Measurements from ENCODE around the gene SUGT1. TPM values are rescaled to one million over a fixed set of nuclear protein-coding genes. Genes with fewer than 3 reads are reported as not detected.
A peak's percentile ranks its signal among the peaks of the same experiment; 100 is the strongest.

SUGT1 gene
- total RNA-seq, 3 donors from 2014 or later (not counting 1 experiment from before 2014, with no cell fraction given): 27.4 to 34.4 (median 29.7) TPM

GRCh38 chr13:52644108-52644507, 8.5 kb upstream of the SUGT1 start:
- no peak for ATAC-seq
- peaks cover 10% of the 10 kb centered on the region for H3K36me3 Mint-ChIP-seq
- H3K4me1 Mint-ChIP-seq: peaks cover 10 to 11% of the 10 kb centered on the region in 2 donors
- H3K4me3 Mint-ChIP-seq: no peak overlapping the region
- Histone ChIP-seq H3K27me3 (ENCODE audit: control insufficient read depth, insufficient read depth, low read length) (no peaks in the 10 kb centered on the region), H3K36me3 (ENCODE audit: control insufficient read depth, insufficient read depth, low read length) (peaks cover 22% of the 10 kb centered on the region), H3K27ac (ENCODE audit: low read length) (no peak overlapping the region), H3K4me1 (ENCODE audit: control insufficient read depth, insufficient read depth, low read length) (no peaks in the 10 kb centered on the region), H3K4me3 (ENCODE audit: low read length) (no peak overlapping the region), H3K9me3 (ENCODE audit: control insufficient read depth, insufficient read depth, low read length) (no peaks in the 10 kb centered on the region)
- intact Hi-C loops (cut with micrococcal nuclease): no loop called here
- WGBS (ENCODE audit: insufficient coverage): 98% methylated on average over 3 of the region's 3 CpGs
- no peaks in the 10 kb centered on the region for H3K9me3 Mint-ChIP-seq
- TF ChIP-seq CTCF (IDR thresholded peaks at IDR 0.05): no peak
- DNase-seq: no peak
- H3K27me3 Mint-ChIP-seq (ENCODE audit: low read depth in 2 of 2): no peaks in the 10 kb centered on the region
- no peak overlapping the region for H3K27ac Mint-ChIP-seq

- no peak for ATAC-seq
- no peaks in the 10 kb centered on the region for H3K9me3 ChIP-seq (ENCODE audit: control insufficient read depth, insufficient read depth, low read length)
- no peaks in the 10 kb centered on the region for H3K27me3 Mint-ChIP-seq (ENCODE audit: low read depth in 2 of 2)
- no peak for TF ChIP-seq CTCF (IDR thresholded peaks at IDR 0.05)
- peaks cover 6% of the 10 kb centered on the region for H3K36me3 ChIP-seq (ENCODE audit: control insufficient read depth, insufficient read depth, low read length)
- H3K27ac ChIP-seq (ENCODE audit: low read length): no peak overlapping the region
- H3K36me3 Mint-ChIP-seq: peaks cover 10% of the 10 kb centered on the region
- intact Hi-C loops (cut with micrococcal nuclease): no loop called here
- DNase-seq: no peak
- no peak overlapping the region for H3K27ac Mint-ChIP-seq
- no peak overlapping the region for H3K4me3 Mint-ChIP-seq
- no peak overlapping the region for H3K4me3 ChIP-seq (ENCODE audit: low read length)
- peaks cover 19 to 23% of the 10 kb centered on the region in 2 donors for H3K4me1 Mint-ChIP-seq
- H3K9me3 Mint-ChIP-seq: no peaks in the 10 kb centered on the region
- H3K4me1 ChIP-seq (ENCODE audit: control insufficient read depth, insufficient read depth, low read length): peaks cover 3% of the 10 kb centered on the region
- no peaks in the 10 kb centered on the region for H3K27me3 ChIP-seq (ENCODE audit: control insufficient read depth, insufficient read depth, low read length)
Measured at GRCh38 chr13:52646967-52647366, 5.7 kb upstream of the SUGT1 start.

GRCh38 chr13:52650731-52651130, 1.9 kb upstream of the SUGT1 start:
- ATAC-seq: no peak
- Mint-ChIP-seq H3K27me3 (ENCODE audit: low read depth in 2 of 2) (no peaks in the 10 kb centered on the region), H3K9me3 (no peaks in the 10 kb centered on the region), H3K27ac (no peak overlapping the region), H3K36me3 (no peaks in the 10 kb centered on the region), H3K4me1 (peaks cover 8 to 14% of the 10 kb centered on the region in 2 donors), H3K4me3 (no peak overlapping the region)
- no peak for TF ChIP-seq CTCF (IDR thresholded peaks at IDR 0.05)
- H3K9me3 ChIP-seq (ENCODE audit: control insufficient read depth, insufficient read depth, low read length): no peaks in the 10 kb centered on the region
- H3K36me3 ChIP-seq (ENCODE audit: control insufficient read depth, insufficient read depth, low read length): no peaks in the 10 kb centered on the region
- H3K27ac ChIP-seq (ENCODE audit: low read length): no peak overlapping the region
- DNase-seq: no peak
- intact Hi-C loops (cut with micrococcal nuclease): loop anchor here (5.0 kb wide), 3 partner anchors 33 to 1198 kb away; partner anchors contain the start of genes INTS6 and VPS36
- WGBS (ENCODE audit: insufficient coverage): 96% methylated on average over 6 of the region's 6 CpGs
- H3K4me3 ChIP-seq (ENCODE audit: low read length): no peak overlapping the region
- H3K4me1 ChIP-seq (ENCODE audit: control insufficient read depth, insufficient read depth, low read length): peaks cover 5% of the 10 kb centered on the region
- H3K27me3 ChIP-seq (ENCODE audit: control insufficient read depth, insufficient read depth, low read length): no peaks in the 10 kb centered on the region

GRCh38 chr13:52651897-52652195, 790 bp upstream of the SUGT1 start:
- Histone ChIP-seq H3K4me1 (ENCODE audit: control insufficient read depth, insufficient read depth, low read length) (peaks cover 5% of the 10 kb centered on the region), H3K27me3 (ENCODE audit: control insufficient read depth, insufficient read depth, low read length) (no peaks in the 10 kb centered on the region), H3K4me3 (ENCODE audit: low read length) (peak overlapping the region; percentile 57), H3K27ac (ENCODE audit: low read length) (peak overlapping the region; percentile 88), H3K9me3 (ENCODE audit: control insufficient read depth, insufficient read depth, low read length) (no peaks in the 10 kb centered on the region), H3K36me3 (ENCODE audit: control insufficient read depth, insufficient read depth, low read length) (peaks cover 2% of the 10 kb centered on the region)
- Mint-ChIP-seq H3K9me3 (no peaks in the 10 kb centered on the region), H3K36me3 (no peaks in the 10 kb centered on the region), H3K4me3 (no peak overlapping the region), H3K4me1 (peaks cover 8 to 14% of the 10 kb centered on the region in 2 donors), H3K27ac (no peak overlapping the region), H3K27me3 (ENCODE audit: low read depth in 2 of 2) (no peaks in the 10 kb centered on the region)
- ATAC-seq: no peak
- WGBS (ENCODE audit: insufficient coverage): 0% methylated on average over 7 of the region's 7 CpGs
- TF ChIP-seq CTCF (IDR thresholded peaks at IDR 0.05): no peak
- intact Hi-C loops (cut with micrococcal nuclease): loop anchor here (5.0 kb wide), 3 partner anchors 35 to 1200 kb away; partner anchors contain the start of genes INTS6 and VPS36
- DNase-seq: no peak
